GM20000 (cell line): ENCODE measurements around the gene SAT1.

ENCODE experiments used
- DNase-seq: peaks from one replicate; pipeline ENCODE4 v3.0.0; 2012; ENCODE audit warnings: low spot score
- CTCF ChIP-seq: IDR thresholded peaks from 2 replicates; pipeline ENCODE4 v1.5.1; 2012; ENCODE audit warnings: mild to moderate bottlenecking, control low read depth; ENCODE audit errors: extremely low read depth, missing control alignments

SAT1 gene

GRCh38 chrX:23749129-23749528 is 33.8 kb upstream of the SAT1 start:
- DNase-seq: no peak
- no peak for TF ChIP-seq CTCF

DNA sequence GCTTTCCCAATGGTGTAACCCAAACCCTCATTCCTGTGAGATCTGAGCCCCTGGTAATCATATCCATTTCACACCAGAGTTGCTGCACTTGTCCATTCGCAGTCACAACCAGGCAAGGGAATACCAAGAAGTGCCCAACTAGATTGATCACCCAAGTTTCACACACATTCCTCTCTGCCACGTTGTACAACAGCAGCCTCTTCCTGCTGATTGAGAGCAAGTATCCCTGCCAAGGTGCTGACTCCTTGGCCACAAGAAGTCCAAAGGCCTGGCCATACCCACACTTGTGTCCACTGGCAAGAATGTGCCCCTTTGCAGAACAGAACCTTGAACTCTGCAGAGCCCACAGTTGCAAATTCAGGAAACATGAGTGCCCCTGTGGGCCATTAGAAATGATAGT is 33.4 kb upstream of the SAT1 start:
- DNase-seq: no peak
- TF ChIP-seq CTCF: no peak

DNA sequence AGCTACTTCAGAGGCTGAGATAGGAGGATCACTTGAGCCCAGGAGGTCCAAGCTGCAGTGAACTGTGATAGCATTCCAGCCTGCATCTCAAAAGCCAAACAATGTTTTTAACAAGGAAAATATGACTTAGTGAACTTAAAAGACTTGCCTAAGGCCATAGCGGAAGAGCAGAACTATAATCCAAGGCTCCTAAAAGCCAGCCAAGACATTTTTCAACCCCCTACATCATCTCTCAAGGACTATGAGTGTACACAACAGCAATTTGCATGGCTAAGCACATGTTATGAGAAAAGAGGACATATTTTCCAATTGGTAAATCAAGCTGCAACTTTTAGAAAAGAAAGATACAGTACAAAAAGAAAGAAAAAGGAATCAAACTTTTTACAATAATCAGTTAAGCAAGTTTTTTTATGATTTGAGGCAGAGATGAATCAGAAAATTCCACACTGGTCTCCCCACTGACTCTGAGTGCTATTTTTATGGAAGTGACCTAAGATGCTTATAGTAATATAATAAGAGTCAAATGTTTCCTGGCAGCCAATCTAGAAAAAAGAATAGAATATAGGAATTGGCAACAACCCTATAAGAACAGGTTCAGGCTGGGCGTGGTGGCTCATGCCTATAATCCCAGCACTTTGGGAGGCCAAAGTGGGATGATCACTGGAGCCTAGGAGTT is 30.1 kb upstream of the SAT1 start:
- no peak for TF ChIP-seq CTCF
- no peak for DNase-seq

GRCh38 chrX:23754664-23755063 is 28.3 kb upstream of the SAT1 start:
- no peak for TF ChIP-seq CTCF
- no peak for DNase-seq

- DNase-seq: peak; percentile 73
- TF ChIP-seq CTCF: no peak
Measured at GRCh38 chrX:23756165-23756564, 26.8 kb upstream of the SAT1 start.

GRCh38 chrX:23759821-23760220 is 23.2 kb upstream of the SAT1 start:
- TF ChIP-seq CTCF: no peak
- no peak for DNase-seq

DNA sequence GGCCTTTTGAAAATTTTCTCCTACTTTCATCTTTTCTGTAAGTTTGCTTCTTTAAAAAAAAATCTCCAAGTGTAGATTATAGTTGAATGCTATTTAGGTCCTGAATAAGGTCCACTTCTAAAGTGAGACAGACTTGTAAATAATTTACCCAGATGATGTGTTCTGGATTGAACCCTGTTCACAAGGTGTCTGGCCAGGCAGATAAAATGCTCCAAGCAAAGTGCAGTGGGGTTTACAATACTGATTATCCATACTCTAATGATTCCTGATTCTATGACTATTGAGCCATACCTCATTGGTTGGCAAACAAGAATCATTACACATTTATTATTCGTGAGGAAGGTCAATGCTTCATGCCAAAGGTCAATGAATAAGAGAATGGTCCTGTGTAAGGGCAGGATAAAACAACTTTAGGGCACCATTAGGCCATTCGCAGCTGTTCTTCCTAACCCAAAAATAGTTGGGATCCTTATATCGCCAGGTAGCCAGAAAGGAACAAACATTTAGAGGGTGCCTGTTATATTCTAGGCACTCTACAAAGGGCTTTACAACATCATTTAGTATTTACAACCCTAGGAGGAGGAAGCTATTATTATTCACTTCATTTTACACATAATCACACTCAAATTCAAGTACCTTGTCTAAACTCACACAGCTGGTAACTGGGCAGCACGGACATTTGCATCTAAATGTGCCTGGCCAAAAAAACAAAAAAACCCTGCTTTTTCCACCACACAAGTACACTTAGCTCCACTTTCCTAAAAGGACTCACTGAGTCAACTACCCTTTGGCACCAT is 18.6 kb upstream of the SAT1 start:
- TF ChIP-seq CTCF: no peak

More for the DNA sequence above, 18.6 kb upstream of the SAT1 start:
- DNase-seq: no peak
